GM19455 (cell line): ENCODE data around the gene GLE1.
A peak's percentile ranks its signal among the peaks of the same experiment; 100 is the strongest.
"Not testable (repeated sequence)": the region's sequence is repeated elsewhere in the genome, so short reads cannot be mapped to it uniquely, and the experiment has no call there.

Experiments
- ATAC-seq: cut with Tn5 transposase; IDR thresholded peaks from one replicate; pipeline ENCODE4 v1.9.1; 2021; ENCODE audit not compliant: unreplicated experiment

GLE1 gene

GRCh38 chr9:128550770-128551656, 46.5 kb downstream of the GLE1 start:
- ATAC-seq = no peak

- peak; percentile 27 for ATAC-seq
These were observed 47.2 kb downstream of the GLE1 start for GRCh38 chr9:128551657-128552152.

- peak; percentile 66 for ATAC-seq
These were observed 47.7 kb downstream of the GLE1 start, which contains the start of gene SPTAN1 for GRCh38 chr9:128552153-128552743. TSS of gene SPTAN1 (plus strand) at chr9:128552587. CDS start at chr9:128566741, 14,154 bp downstream.

GRCh38 chr9:128552744-128553440, 48.4 kb downstream of the GLE1 start:
- peak; percentile 30 for ATAC-seq

GRCh38 chr9:128553728-128554127, 49.2 kb downstream of the GLE1 start:
- no peak for ATAC-seq

GRCh38 chr9:128554155-128554862, 49.8 kb downstream of the GLE1 start:
- no peak for ATAC-seq

GRCh38 chr9:128555180-128555721, 50.7 kb downstream of the GLE1 start:
- no peak for ATAC-seq

- no peak for ATAC-seq
These were observed 51.8 kb downstream of the GLE1 start for GRCh38 chr9:128556276-128556675.

- no peak for ATAC-seq
These were observed 52.6 kb downstream of the GLE1 start for GRCh38 chr9:128556926-128557634.

- no peak for ATAC-seq
These were observed 54.2 kb downstream of the GLE1 start for GRCh38 chr9:128558431-128559310.

GRCh38 chr9:128565578-128565977, 61.1 kb downstream of the GLE1 start:
- no peak for ATAC-seq

- ATAC-seq = no peak
These were observed 64.1 kb downstream of the GLE1 start for GRCh38 chr9:128568470-128569078.

- no peak for ATAC-seq
These were observed 71.0 kb downstream of the GLE1 start for GRCh38 chr9:128575469-128575868.

- ATAC-seq = no peak
These were observed 71.4 kb downstream of the GLE1 start for GRCh38 chr9:128575916-128576315.

- ATAC-seq = no peak
These were observed 72.7 kb downstream of the GLE1 start for GRCh38 chr9:128577206-128577605.

GRCh38 chr9:128579194-128579593, 74.7 kb downstream of the GLE1 start:
- no peak for ATAC-seq

- no peak for ATAC-seq
These were observed 76.2 kb downstream of the GLE1 start for GRCh38 chr9:128580731-128581130.

GRCh38 chr9:128585155-128585554, 80.6 kb downstream of the GLE1 start:
- not testable (repeated sequence) for ATAC-seq

GRCh38 chr9:128586934-128587333, 82.4 kb downstream of the GLE1 start:
- not testable (repeated sequence) for ATAC-seq
